Suprapubic skin (tissue), 4 donors: ENCODE data around the gene FOSB. TPM values are rescaled to one million over a fixed set of nuclear protein-coding genes. Genes with fewer than 3 reads are reported as not detected.

ENCODE experiments used
- DNase-seq, 2 donors: peaks; one replicate each; pipeline ENCODE4 v3.0.0-alpha.2; 2019; ENCODE audit warnings: low spot score in 2 of 2
- H3K27ac ChIP-seq: fragments of 200-600 bp; sonication (generic); one replicate; pipeline ENCODE4 v1.5.1; 2019
- H3K27me3 ChIP-seq: fragments of 200-600 bp; sonication (generic); one replicate; pipeline ENCODE4 v1.5.1; 2019
- H3K36me3 ChIP-seq: fragments of 200-600 bp; sonication (generic); one replicate; pipeline ENCODE4 v1.5.1; 2019
- H3K4me1 ChIP-seq: fragments of 200-600 bp; sonication (generic); one replicate; pipeline ENCODE4 v1.5.1; 2019
- H3K4me3 ChIP-seq: fragments of 200-600 bp; sonication (generic); one replicate; pipeline ENCODE4 v1.5.1; 2019; ENCODE audit warnings: mild to moderate bottlenecking
- H3K9me3 ChIP-seq: fragments of 200-600 bp; sonication (generic); one replicate; pipeline ENCODE4 v1.5.1; 2019
- EP300 ChIP-seq: sonication (generic); formaldehyde crosslinking; IDR thresholded peaks from one replicate; pipeline ENCODE4 v1.6.1; 2017; ENCODE audit warnings: antibody characterized with exemption
- POLR2A ChIP-seq, 2 donors: fragments of 450-650 bp; IDR thresholded peaks; one replicate each; pipeline ENCODE4 v1.6.1; 2017; ENCODE audit warnings: antibody characterized with exemption in 2 of 2, mild to moderate bottlenecking in 2 of 2, moderate library complexity in 2 of 2
- POLR2AphosphoS5 ChIP-seq, 3 donors: sonication (generic); formaldehyde crosslinking; IDR thresholded peaks; one replicate each; pipeline ENCODE4 v1.6.1; 2017; ENCODE audit warnings: antibody characterized with exemption in 3 of 3
- WGBS: methylation state at CpG from one replicate; pipeline ENCODE4 v1.1.5; 2018; 5-methylcytosine and 5-hydroxymethylcytosine counted together
- total RNA-seq, 4 donors: library from RNA; depleted of rRNA; stranded (reverse); fragments of >200 nt; gene quantifications; one replicate each; pipeline ENCODE4 v1.1.0, GENCODE V29; 2016
- TF ChIP-seq, protein P1 (sequence below), 2 donors: fragments of 200-600 bp in 1 of 2; fragments of 450-650 bp in 1 of 2; sonication (generic) in 1 of 2; IDR thresholded peaks; one replicate each; pipeline ENCODE4 v1.5.1; 2016 to 2019; ENCODE audit warnings: antibody characterized with exemption in 2 of 2, mild to moderate bottlenecking in 1 of 2, moderate library complexity in 1 of 2

Gene FOSB
- total RNA-seq, 4 donors from 2014 or later: 326 to 676 (median 518) TPM

DNA sequence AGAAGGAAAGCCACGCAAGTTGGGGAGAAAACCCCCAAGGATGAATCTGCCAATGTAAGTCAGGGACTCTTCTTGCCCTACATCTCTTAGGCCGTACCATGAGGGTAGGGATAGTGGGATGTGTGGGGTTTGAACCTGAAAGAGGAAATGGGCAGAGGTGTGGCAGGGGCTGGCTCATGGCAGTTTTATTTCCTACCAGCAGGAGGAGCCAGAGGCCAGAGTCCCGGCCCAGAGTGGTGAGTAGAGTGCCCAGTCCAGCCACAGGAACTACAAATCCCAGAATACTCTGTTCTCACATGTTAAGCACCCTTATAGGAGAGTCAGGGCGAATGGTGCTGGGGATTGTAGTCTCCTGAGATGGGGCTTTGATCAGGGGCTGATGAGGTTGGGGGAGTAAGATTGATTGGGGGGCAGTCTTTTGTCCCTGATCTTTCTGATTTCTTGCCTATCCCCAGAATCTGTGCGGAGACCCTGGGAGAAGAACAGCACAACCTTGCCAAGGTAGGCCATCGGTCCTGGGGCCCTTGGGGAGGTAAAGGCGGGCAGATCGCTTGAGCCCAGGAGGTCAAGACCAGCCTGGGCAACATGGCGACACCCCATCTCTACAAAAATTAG is 56.0 kb downstream of the FOSB start:
- no peaks in the 10 kb centered on the region for H3K27me3 ChIP-seq
- peaks cover 56% of the 10 kb centered on the region for H3K36me3 ChIP-seq
- no peak for TF ChIP-seq POLR2A (IDR thresholded peaks at IDR 0.05)
- no peak for TF ChIP-seq EP300
- peak in 1 of 3 donors; percentile 3 for TF ChIP-seq POLR2AphosphoS5 (IDR thresholded peaks at IDR 0.05)
- TF ChIP-seq, protein P1, sequence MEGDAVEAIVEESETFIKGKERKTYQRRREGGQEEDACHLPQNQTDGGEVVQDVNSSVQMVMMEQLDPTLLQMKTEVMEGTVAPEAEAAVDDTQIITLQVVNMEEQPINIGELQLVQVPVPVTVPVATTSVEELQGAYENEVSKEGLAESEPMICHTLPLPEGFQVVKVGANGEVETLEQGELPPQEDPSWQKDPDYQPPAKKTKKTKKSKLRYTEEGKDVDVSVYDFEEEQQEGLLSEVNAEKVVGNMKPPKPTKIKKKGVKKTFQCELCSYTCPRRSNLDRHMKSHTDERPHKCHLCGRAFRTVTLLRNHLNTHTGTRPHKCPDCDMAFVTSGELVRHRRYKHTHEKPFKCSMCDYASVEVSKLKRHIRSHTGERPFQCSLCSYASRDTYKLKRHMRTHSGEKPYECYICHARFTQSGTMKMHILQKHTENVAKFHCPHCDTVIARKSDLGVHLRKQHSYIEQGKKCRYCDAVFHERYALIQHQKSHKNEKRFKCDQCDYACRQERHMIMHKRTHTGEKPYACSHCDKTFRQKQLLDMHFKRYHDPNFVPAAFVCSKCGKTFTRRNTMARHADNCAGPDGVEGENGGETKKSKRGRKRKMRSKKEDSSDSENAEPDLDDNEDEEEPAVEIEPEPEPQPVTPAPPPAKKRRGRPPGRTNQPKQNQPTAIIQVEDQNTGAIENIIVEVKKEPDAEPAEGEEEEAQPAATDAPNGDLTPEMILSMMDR (IDR thresholded peaks at IDR 0.05): peak; percentile 91 to 92
- no peak overlapping the region for H3K27ac ChIP-seq
- no peak overlapping the region for H3K4me3 ChIP-seq
- 69% methylated on average over 9 of the region's 9 CpGs for WGBS
- peaks cover 19% of the 10 kb centered on the region for H3K4me1 ChIP-seq
- DNase-seq: peak in 1 of 2 donors; percentile 85
- no peaks in the 10 kb centered on the region for H3K9me3 ChIP-seq

DNA sequence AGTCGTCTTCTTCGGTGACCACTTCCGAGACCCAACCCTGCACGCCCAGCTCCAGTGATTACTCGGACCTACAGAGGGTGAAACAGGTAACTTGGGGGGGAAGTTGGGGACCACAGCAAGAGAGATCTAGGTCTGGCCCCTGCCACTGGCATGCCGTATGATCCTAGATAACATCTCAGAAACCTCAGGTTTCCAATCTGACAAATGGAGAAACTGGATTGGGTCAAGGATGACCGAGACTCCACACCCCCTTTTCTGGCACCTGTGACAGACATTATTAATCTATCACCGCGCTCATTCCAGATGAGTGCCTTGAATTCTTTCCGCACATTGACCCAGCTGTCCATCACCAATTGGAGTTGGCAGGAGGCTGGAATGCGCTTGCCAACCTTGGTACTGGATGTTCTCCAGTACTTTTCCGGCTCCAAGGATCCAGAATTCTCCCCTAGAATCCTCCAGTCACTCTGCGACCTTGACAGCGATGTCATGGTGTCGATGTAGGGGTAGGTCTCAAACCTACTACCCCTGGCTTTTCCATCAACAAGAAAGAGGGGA is 56.9 kb downstream of the FOSB start:
- no peak for TF ChIP-seq POLR2AphosphoS5 (IDR thresholded peaks at IDR 0.05)
- no peak for TF ChIP-seq EP300
- no peak for TF ChIP-seq POLR2A (IDR thresholded peaks at IDR 0.05)
- TF ChIP-seq, protein P1 (IDR thresholded peaks at IDR 0.05): no peak
- no peak overlapping the region for H3K4me3 ChIP-seq
- peaks cover 28% of the 10 kb centered on the region for H3K4me1 ChIP-seq
- DNase-seq: no peak
- no peaks in the 10 kb centered on the region for H3K9me3 ChIP-seq
- 80% methylated on average over 15 of the region's 15 CpGs for WGBS
- peak overlapping the region; percentile 18 for H3K27ac ChIP-seq
- H3K27me3 ChIP-seq: no peaks in the 10 kb centered on the region
- H3K36me3 ChIP-seq: peaks cover 51% of the 10 kb centered on the region

Other genes with a start within 250 kb of the FOSB start
- gene EXOC3L2, start 222.6 kb upstream of the FOSB start, total RNA-seq: 1 to 10 TPM in 3 of 4 donors, under 1 TPM in 1; 0.44 to 3.5 (median 1.7) TPM
- gene MARK4, start 216.7 kb upstream of the FOSB start, total RNA-seq: 10 to 100 TPM; 37.4 to 56.2 (median 49.0) TPM
- not detected for gene CKM, start 145.1 kb upstream of the FOSB start, total RNA-seq
- gene KLC3, start 127.2 kb upstream of the FOSB start, total RNA-seq: 100 to 1,000 TPM in 3 of 4 donors, 10 to 100 TPM in 1; 73.4 to 132 (median 109) TPM
- gene ERCC2, start 97.4 kb upstream of the FOSB start, total RNA-seq: 10 to 100 TPM; 10.2 to 22.3 (median 14.1) TPM
- 100 to 1,000 TPM; 195 to 597 (median 280) TPM for gene PPP1R13L, start 62.9 kb upstream of the FOSB start, total RNA-seq
- gene POLR1G, start 61.4 kb upstream of the FOSB start, total RNA-seq: 10 to 100 TPM in 2 of 4 donors, 1 to 10 TPM in 2; 4.7 to 12.2 (median 8.0) TPM
- gene ERCC1, start 44.1 kb upstream of the FOSB start, total RNA-seq: 100 to 1,000 TPM; 102 to 120 (median 106) TPM
- 10 to 100 TPM in 2 of 4 donors, 1 to 10 TPM in 2; 5.4 to 12.2 (median 10.7) TPM for gene RTN2, start 29.1 kb downstream of the FOSB start, total RNA-seq
- 1 to 10 TPM; 2.9 to 6.3 (median 5.6) TPM for gene PPM1N, start 30.4 kb downstream of the FOSB start, total RNA-seq
- 10 to 100 TPM; 34.8 to 51.3 (median 43.6) TPM for gene VASP, start 39.5 kb downstream of the FOSB start, total RNA-seq
- gene OPA3, start 116.8 kb downstream of the FOSB start, total RNA-seq: 10 to 100 TPM; 13.8 to 25.6 (median 22.5) TPM
- 1 to 10 TPM in 2 of 4 donors, under 1 TPM in 2; 0.49 to 2.4 (median 1.6) TPM for gene GPR4, start 134.2 kb downstream of the FOSB start, total RNA-seq
- gene EML2, start 171.4 kb downstream of the FOSB start, total RNA-seq: 100 to 1,000 TPM in 1 of 4 donors, 10 to 100 TPM in 3; 60.0 to 112 (median 74.8) TPM
- 10 to 100 TPM in 1 of 4 donors, 1 to 10 TPM in 2, under 1 TPM in 1; 0.95 to 11.2 (median 1.6) TPM for gene GIPR, start 200.2 kb downstream of the FOSB start, total RNA-seq
- gene SNRPD2, start 224.0 kb downstream of the FOSB start, total RNA-seq: 100 to 1,000 TPM in 3 of 4 donors, 10 to 100 TPM in 1; 80.9 to 160 (median 146) TPM
- gene QPCTL, start 224.7 kb downstream of the FOSB start, total RNA-seq: 10 to 100 TPM in 1 of 4 donors, 1 to 10 TPM in 3; 5.9 to 11.4 (median 8.4) TPM